NOMO-1 treated with DMSO at 0.1 percent for 48 hours (cell line): ENCODE data around the gene HOXB3.

Experiments used
- DNase-seq: peaks from one replicate; lab custom pipeline; 2025; ENCODE audit not compliant: unreplicated experiment; lab: John Stamatoyannopoulos, UW

HOXB3 gene

GRCh38 chr17:48613862-48614694, 24.0 kb upstream of the HOXB3 start:
- no peak for DNase-seq

- DNase-seq: peak; percentile 44
Observed at GRCh38 chr17:48612854-48613691, 23.0 kb upstream of the HOXB3 start.

- DNase-seq: no peak
Observed at GRCh38 chr17:48612456-48612853, 22.4 kb upstream of the HOXB3 start.

GRCh38 chr17:48611681-48612455, 21.8 kb upstream of the HOXB3 start:
- DNase-seq: no peak

DNA sequence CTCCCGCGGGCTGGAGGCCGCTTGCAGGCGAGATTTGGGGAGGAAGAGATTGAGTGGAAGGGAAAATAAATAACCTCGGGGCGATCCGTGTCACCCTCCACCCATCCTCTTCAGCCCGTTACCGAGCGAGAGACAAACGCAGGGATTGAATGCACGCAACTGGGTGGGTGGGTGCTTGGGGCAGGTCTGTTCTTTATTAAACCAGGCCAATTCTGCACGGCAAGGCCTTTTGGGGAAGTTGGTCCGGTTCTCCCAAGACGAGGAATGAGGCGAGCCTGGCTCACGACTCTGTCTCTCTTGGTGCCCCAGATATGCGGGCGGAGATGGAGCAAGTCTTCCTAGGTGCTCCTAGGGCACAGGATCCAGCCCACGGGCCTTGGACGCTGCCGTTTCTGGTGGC, 21.2 kb upstream of the HOXB3 start:
- no peak for DNase-seq

DNA sequence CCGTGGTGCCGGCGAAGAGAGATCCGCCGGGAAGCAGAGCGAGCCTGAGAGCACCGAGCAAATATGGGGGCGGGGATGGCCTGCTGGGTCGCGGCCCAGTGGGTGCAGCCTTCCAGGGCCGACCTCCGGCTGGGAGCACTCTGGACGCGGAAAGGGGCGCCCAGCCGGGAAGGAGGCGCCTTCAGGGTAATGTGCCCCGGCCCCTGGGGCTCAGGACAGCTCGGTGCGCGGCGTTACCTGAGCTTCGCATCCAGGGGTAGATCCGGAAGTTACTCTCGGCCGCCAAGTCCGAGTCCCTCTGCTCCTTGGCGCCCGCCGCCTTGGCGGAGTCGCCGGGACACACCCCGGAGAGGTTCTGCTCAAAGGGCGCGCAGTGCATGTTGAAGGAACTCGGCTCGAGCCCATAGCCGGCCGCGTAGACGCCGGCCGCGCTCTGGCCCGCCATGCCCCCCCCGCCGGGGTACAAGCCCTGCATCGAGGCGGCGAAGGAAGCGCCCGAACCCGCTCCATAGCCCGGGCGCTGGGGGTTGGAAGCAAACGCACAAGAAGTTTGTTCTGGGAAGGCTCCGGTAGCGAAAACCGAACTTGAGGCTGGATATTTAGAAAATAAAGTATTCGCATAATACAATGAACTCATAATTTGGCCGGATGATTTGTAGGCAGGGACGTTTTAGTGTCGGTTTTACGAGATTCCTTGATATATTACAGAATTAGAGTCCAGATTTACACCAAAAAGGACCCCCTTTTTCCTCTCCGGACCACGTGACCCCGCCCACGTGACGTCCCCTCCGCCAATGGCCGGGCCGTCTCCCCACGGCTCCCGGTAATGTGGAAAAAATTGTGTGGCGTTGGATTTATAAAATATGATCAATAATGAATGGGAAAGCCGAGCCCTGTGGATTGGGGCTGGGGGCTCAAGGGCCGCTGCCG, 20.5 kb upstream of the HOXB3 start, which contains the start of gene HOXB7:
TSS of gene HOXB7 (minus strand) at position 736 of the 930 bp plus-strand sequence. CDS start at position 637, 99 bp downstream.
- peak; percentile 12 for DNase-seq

- no peak for DNase-seq
Observed at GRCh38 chr17:48609759-48610281, 19.8 kb upstream of the HOXB3 start.

DNA sequence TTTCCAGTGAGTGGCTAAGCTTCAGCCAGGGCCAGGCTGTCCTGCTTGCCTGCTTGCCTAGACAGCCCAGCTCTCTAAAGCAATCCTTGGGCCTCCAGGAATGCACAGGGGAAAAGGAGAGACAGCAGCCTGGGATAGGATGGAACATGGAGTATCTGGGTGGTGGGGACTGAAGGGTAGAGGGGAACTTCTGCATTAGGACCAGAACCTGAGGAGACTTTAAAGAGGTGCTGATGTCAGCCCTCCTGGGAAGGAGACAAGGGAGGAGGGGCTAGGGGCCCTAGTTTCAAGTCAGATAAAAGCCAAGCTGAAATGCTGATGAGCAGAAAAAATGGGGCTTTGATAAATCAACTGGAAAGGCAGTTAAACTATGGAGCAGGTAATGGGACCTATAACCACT, 19.0 kb upstream of the HOXB3 start:
- no peak for DNase-seq

GRCh38 chr17:48608494-48608834, 18.4 kb upstream of the HOXB3 start:
- no peak for DNase-seq

- no peak for DNase-seq
Observed at GRCh38 chr17:48606892-48607614, 17.0 kb upstream of the HOXB3 start.

GRCh38 chr17:48605991-48606891, 16.2 kb upstream of the HOXB3 start:
- DNase-seq: no peak

GRCh38 chr17:48605409-48605919, 15.4 kb upstream of the HOXB3 start:
- no peak for DNase-seq

DNA sequence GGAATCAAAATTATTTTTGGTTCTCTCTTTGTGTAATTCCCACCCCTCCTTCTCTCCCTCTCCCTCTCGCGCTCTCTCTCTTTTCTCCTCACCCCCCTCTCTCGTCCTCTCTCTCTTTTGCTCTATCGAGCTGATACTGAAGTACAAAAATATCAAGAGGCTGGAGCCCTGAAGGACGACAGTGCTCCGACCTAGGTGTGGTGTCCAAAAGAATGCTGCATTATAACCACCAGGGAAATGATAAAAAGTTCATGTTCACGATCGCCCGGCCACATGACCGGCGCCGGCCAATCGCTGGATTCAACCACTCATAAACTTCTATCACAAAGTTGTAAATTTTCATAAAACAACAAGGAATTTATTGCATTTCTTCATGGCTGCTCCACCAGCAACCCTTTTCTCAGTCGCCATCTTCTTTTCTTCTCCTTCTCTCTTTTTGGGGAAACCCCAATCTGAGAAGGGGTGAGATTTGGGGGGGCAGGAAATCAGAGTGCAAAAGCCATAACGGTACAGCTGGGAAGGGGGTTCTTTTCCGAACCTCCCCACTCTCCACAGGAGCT, 14.8 kb upstream of the HOXB3 start, which contains the start of gene HOXB6:
TSS of gene HOXB6 (minus strand) at position 217 of the 560 bp plus-strand sequence. CDS start 6,836 bp downstream, outside the sequence.
- DNase-seq: no peak

GRCh38 chr17:48603959-48604769, 14.1 kb upstream of the HOXB3 start:
- no peak for DNase-seq

GRCh38 chr17:48601539-48602425, 11.7 kb upstream of the HOXB3 start:
- no peak for DNase-seq

- DNase-seq: no peak
Observed at GRCh38 chr17:48601207-48601538, 11.1 kb upstream of the HOXB3 start.
